Fibroblast of lung (primary cell): Measurements from ENCODE around the gene PFN1.

Experiments
- CTCF ChIP-seq, 2 donors: IDR thresholded peaks in 1 of 2; conservative IDR thresholded peaks in 1 of 2; 1 replicate in 1 of 2; 2 replicates in 1 of 2; pipeline ENCODE4 v1.5.1; 2011 to 2012; ENCODE audit warnings: low read length in 2 of 2, control low read depth in 1 of 2, inconsistent platforms in 1 of 2, low read depth in 1 of 2, mild to moderate bottlenecking in 1 of 2
- EZH2 ChIP-seq: IDR thresholded peaks from 2 replicates; pipeline ENCODE4 v1.5.1; 2012; ENCODE audit warnings: low read length, control low read depth, mild to moderate bottlenecking; ENCODE audit errors: missing control alignments

GRCh38 chr17:4899341-4900230 is 48.7 kb downstream of the PFN1 start, which contains the start of gene C17orf107:
- TF ChIP-seq CTCF (conservative IDR thresholded peaks at IDR 0.05 in 1 of 2, IDR thresholded peaks at IDR 0.05 in 1 of 2; ENCODE audit: low read depth in 1 of 2, low read length in 2 of 2) (no peak), EZH2 (no peak)
